Activated naive CD4-positive, alpha-beta T cell treated with anti-CD3 and anti-CD28 coated beads, Interleukin-2, amount 50 U/mL, for 24 hours (primary cell): ENCODE measurements around the gene CASP14.
"Not testable (repeated sequence)": the region's sequence is repeated elsewhere in the genome, so short reads cannot be mapped to it uniquely, and the experiment has no call there.

Experiments
- H3K27ac Mint-ChIP-seq: one replicate; pipeline ENCODE4 v1.8.0; 2021; ENCODE audit warnings: mild to moderate bottlenecking, mixed read lengths
- H3K27me3 Mint-ChIP-seq: one replicate; pipeline ENCODE4 v1.8.0; 2021; ENCODE audit warnings: mixed read lengths
- H3K36me3 Mint-ChIP-seq: one replicate; pipeline ENCODE4 v1.8.0; 2021; ENCODE audit warnings: mixed read lengths
- H3K4me1 Mint-ChIP-seq: one replicate; pipeline ENCODE4 v1.8.0; 2021; ENCODE audit warnings: mixed read lengths
- H3K4me3 Mint-ChIP-seq: one replicate; pipeline ENCODE4 v1.8.0; 2021; ENCODE audit warnings: mild to moderate bottlenecking, mixed read lengths
- H3K9me3 Mint-ChIP-seq: one replicate; pipeline ENCODE4 v1.8.0; 2021; ENCODE audit warnings: mixed read lengths

The CASP14 gene

DNA sequence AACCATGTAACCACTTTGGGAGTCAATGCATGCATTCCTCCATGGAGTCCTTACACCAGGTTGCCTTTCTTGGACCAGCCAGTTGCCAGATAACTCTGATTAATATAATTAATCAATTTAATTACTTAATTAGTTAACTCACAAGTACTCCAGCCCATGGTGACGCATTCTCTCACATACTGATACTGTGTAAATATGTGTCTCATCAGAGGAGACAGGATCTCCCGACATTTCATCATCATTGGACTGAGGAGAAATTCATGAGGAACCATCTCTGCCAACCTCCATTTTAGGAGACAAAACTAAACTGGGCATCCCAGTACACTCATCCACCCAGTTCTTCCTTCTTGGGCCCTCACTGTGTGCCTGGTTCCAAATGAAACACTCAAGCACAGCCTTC lies 6.5 kb upstream of the CASP14 start:
- Mint-ChIP-seq H3K4me3 (no peak overlapping the region), H3K9me3 (no peaks in the 10 kb centered on the region), H3K4me1 (no peaks in the 10 kb centered on the region), H3K36me3 (no peaks in the 10 kb centered on the region), H3K27me3 (peaks cover 20% of the 10 kb centered on the region), H3K27ac (no peak overlapping the region)

DNA sequence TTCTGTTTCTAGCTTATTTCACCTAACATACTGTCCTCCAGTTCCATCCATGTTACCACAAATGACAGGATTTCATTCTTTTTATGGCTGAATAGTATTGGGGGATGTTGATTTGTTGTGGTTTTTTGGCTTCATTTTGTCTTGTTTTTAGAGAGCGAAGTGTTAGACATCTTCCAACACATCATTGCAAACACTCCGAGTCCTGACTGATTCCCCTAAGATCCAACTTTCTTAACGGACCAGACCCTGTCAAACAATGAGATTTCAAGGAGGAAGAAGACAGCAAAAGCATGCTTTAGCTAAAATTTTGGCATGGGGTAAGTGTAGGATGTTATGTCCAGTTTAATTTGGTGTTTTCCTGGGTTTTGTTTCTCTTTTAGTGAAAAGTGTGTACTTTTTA lies 3.8 kb upstream of the CASP14 start:
- no peaks in the 10 kb centered on the region for H3K4me1 Mint-ChIP-seq
- H3K9me3 Mint-ChIP-seq = no peaks in the 10 kb centered on the region
- H3K27ac Mint-ChIP-seq = no peak overlapping the region
- H3K4me3 Mint-ChIP-seq = no peak overlapping the region
- H3K27me3 Mint-ChIP-seq = peaks cover 21% of the 10 kb centered on the region
- no peaks in the 10 kb centered on the region for H3K36me3 Mint-ChIP-seq

DNA sequence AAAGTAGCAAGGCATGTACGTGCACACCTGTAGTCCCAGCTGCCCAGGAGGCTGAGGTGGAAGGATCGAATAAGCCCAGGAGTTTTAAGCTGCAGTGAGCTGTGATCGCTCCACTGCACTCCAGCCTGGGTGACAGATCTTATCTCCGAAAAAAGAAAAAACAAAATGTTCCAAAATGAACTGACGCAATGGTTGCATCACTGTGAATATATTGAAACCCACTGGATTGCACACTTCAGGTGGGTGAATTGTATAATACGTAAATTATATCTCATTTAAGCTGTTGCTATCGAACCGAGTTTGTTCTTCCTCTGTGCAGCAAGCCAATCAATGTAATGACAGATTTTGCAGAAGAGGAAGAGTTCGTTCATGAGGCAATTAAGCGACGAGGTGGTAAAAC lies 1.6 kb upstream of the CASP14 start:
- Mint-ChIP-seq H3K27me3 (peaks cover 26% of the 10 kb centered on the region), H3K36me3 (no peaks in the 10 kb centered on the region), H3K9me3 (no peaks in the 10 kb centered on the region), H3K4me3 (no peak overlapping the region), H3K27ac (no peak overlapping the region), H3K4me1 (no peaks in the 10 kb centered on the region)

DNA sequence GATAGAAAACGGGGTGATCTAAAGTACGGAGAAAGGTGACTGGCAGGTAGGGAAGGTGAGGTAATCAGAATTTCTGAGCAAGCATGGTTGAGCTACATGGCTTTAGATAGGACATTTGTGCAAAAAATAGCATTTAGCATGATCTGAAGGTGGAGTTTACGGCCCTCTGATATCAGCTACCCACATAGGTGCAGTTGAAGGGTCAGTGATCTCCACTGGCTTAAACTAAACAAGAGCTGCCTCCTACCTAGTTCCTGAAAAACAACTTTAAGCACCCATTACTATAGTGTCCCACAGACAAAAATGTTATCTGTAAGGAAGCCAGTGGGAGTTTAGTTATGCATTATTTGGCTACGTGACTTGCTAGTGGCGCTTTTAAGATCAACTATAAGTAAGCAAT lies 1.2 kb upstream of the CASP14 start:
- H3K9me3 Mint-ChIP-seq = no peaks in the 10 kb centered on the region
- no peak overlapping the region for H3K27ac Mint-ChIP-seq
- peaks cover 26% of the 10 kb centered on the region for H3K27me3 Mint-ChIP-seq
- H3K4me3 Mint-ChIP-seq = no peak overlapping the region
- no peaks in the 10 kb centered on the region for H3K36me3 Mint-ChIP-seq
- H3K4me1 Mint-ChIP-seq = no peaks in the 10 kb centered on the region

DNA sequence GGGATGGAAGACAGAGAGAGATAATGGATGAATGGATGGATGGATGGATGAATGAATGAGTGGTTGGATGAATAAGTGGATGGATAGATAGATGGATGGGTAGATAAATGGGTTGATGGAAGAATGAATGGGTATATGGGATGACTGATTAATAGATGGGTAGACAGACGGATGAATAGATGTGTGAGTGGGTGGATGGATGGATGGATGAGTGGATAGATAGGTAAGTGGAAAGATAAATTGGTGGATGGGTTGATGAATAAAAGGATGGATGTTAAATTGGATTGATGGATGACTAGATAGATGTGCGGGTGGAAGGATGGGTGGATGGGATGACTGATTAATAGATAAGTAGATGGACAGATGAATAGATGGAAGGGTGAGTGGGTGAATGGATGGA lies 1.4 kb downstream of the CASP14 start:
- Mint-ChIP-seq H3K36me3 (no peaks in the 10 kb centered on the region), H3K27ac (no peak overlapping the region), H3K27me3 (peaks cover 23% of the 10 kb centered on the region), H3K4me1 (no peaks in the 10 kb centered on the region), H3K4me3 (no peak overlapping the region), H3K9me3 (no peaks in the 10 kb centered on the region)

DNA sequence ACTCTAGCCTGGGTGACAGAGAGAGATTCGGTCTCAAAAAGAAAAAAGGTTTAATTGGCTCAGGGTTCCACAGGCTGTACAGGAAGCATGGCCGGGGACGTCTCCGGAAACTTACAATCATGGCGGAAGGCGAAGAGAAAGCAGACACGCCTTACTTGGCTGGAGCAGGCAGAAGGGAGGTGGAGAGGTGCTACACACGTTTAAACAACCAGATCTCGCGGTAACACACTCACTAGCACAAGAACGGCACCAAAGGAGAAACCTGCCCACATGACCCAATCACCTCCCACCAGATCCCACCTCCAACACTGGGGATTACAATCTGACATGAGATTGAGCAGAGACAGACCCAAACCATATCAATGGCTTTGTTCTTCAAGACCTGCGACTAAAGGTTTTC lies 12.8 kb downstream of the CASP14 start:
- peaks cover 24% of the 10 kb centered on the region for H3K27me3 Mint-ChIP-seq
- H3K36me3 Mint-ChIP-seq = no peaks in the 10 kb centered on the region
- H3K4me1 Mint-ChIP-seq = no peaks in the 10 kb centered on the region
- H3K4me3 Mint-ChIP-seq = no peak overlapping the region
- H3K27ac Mint-ChIP-seq = no peak overlapping the region
- H3K9me3 Mint-ChIP-seq = peaks cover 6% of the 10 kb centered on the region

DNA sequence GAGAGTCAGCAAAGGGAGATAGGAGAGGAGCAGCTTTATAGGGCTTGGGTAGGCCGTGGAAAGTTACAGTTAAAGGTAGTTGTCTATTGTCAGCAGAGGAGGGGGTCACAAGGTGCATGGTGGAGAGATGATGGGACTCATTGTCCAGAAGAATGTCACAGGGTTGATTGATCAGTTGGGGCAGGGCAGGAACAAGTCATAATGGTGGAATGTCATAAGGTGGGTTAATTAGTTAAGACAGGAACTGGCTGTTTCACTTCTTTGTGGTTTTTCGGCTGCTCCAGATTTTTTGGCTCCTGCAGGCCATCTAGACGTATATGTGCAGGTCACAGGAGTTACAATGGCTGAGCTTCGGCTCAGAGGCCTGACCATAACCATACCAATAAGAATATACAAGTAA lies 21.1 kb downstream of the CASP14 start:
- not testable (repeated sequence) for H3K36me3 Mint-ChIP-seq, H3K27ac Mint-ChIP-seq, H3K9me3 Mint-ChIP-seq, H3K27me3 Mint-ChIP-seq, H3K4me1 Mint-ChIP-seq, H3K4me3 Mint-ChIP-seq

DNA sequence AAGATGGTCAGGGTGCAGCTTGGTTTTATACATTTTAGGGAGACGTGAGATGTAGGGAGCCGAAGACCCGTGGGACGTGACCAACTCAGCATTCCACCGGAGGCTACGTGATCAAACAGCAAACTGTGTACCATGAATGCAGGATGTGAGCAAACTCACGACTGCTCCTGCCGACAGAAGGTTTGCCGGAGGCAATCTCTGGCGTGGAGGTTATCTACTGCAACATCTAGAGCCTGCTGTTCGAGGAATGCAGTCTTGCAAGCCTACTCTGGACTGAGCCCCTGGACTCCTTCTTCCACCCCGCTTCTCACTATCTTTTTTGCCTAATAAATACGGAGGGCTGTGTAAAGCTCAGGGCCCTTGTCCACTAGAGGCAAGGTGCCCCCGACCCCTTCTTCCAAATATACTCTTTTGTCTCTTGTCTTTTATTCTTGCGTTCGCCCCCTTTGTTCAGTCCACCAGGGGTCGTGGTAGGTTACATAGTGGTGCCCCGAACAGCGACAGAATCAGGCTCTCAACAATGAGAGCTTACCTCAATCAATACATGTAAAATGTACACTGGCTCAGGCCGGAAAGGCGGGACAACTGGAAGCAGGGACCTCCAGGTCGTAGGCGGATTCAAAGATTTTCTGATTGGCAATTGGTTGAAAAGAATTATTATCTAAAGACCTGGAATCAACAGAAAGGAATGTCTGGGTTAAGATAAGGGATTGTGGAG lies 23.8 kb downstream of the CASP14 start:
- Mint-ChIP-seq H3K27me3 (no peaks in the 10 kb centered on the region), H3K4me1 (no peaks in the 10 kb centered on the region), H3K4me3 (no peak overlapping the region), H3K27ac (no peak overlapping the region), H3K36me3 (no peaks in the 10 kb centered on the region), H3K9me3 (no peaks in the 10 kb centered on the region)

DNA sequence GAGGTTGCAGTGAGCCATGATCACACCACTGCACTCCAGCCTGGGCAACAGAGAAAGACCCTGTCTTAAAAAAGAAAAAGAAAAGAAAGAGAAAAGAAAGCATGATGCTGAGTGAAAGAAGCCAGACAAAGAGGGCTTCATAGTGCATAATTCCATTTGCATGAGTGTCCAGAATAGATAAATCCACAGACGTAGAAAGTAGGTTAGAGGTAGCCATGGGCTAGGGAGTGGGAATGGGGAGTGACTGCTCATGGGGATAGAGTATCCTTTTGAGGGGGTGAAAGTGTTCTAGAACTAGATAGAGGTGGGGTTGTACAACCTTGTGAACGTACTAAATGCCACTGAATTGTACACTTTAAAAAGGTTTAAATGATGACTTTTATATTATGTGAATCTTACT lies 25.1 kb downstream of the CASP14 start:
- Mint-ChIP-seq H3K4me3 (no peak overlapping the region), H3K27ac (no peak overlapping the region), H3K36me3 (no peaks in the 10 kb centered on the region), H3K4me1 (no peaks in the 10 kb centered on the region), H3K9me3 (no peaks in the 10 kb centered on the region), H3K27me3 (peaks cover 2% of the 10 kb centered on the region)

DNA sequence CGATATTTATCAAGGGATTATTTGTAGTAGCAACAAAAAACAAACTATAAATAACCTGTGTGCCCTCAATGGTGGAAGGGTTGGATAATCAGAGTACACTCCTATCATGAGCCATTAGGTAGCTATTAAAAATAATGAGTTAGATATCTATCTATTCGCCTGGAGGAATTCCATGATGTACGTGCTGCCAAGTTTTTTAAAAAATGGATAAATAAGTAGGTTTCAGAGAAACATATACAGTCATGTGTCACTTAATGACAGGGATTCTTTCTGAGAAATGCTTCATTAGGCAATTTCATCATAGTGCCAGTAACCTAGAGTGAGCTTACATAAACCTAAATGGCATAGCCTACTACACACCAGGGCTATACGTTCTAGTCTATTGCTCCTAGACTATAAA lies 26.5 kb downstream of the CASP14 start:
- H3K9me3 Mint-ChIP-seq = no peaks in the 10 kb centered on the region
- no peak overlapping the region for H3K4me3 Mint-ChIP-seq
- no peaks in the 10 kb centered on the region for H3K4me1 Mint-ChIP-seq
- H3K27ac Mint-ChIP-seq = no peak overlapping the region
- H3K27me3 Mint-ChIP-seq = peaks cover 2% of the 10 kb centered on the region
- H3K36me3 Mint-ChIP-seq = no peaks in the 10 kb centered on the region

DNA sequence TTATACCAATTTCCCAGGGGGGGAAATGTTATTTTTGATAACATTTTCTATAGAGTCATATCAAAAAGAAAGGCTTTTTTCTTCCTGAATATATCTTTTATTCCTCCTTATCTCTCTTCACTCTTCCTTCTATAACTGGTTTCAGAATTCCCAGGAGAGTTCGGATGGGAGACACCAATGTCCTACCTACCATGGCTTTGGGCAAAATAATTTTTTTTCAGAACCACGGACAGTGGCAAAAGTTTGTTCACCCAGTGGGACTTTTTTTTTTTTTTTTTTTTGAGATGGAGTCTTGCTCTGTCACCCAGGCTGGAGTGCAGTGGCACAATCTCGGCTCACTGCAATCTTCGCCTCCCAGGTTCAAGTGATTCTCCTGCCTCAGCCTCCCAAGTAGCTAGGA lies 30.7 kb downstream of the CASP14 start:
- not testable (repeated sequence) for H3K27ac Mint-ChIP-seq, H3K9me3 Mint-ChIP-seq, H3K4me1 Mint-ChIP-seq, H3K36me3 Mint-ChIP-seq, H3K4me3 Mint-ChIP-seq
- H3K27me3 Mint-ChIP-seq = peaks cover 14% of the 10 kb centered on the region

DNA sequence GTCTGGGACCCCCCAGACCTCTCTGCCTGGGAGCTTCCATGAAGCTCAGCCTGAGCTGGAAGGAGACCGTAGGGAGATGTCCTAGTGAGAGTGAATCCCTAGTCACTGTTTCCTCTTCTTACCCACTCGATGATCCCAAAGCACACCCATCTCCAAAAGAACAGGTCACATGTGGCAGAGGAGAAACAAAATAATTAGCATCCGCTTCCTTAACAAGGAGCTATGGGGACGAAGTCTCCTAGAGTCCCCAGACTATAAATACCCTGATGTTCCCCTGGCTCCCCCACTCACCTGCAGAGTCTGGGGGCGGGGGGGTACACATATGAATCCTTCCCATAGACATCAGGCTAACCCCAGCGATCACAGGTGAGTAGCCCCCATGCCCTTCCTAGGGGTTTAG lies 32.6 kb downstream of the CASP14 start, which contains the start of gene OR1I1:
TSS of gene OR1I1 (plus strand) at position 301 of the 400 bp plus-strand sequence. CDS start 4,855 bp downstream, outside the sequence.
- no peaks in the 10 kb centered on the region for H3K36me3 Mint-ChIP-seq
- H3K9me3 Mint-ChIP-seq = no peaks in the 10 kb centered on the region
- no peak within 1 kb of the TSS for H3K4me3 Mint-ChIP-seq
- H3K27ac Mint-ChIP-seq = no peak within 1 kb of the TSS
- peaks cover 19% of the 10 kb centered on the region for H3K27me3 Mint-ChIP-seq
- no peaks in the 10 kb centered on the region for H3K4me1 Mint-ChIP-seq

DNA sequence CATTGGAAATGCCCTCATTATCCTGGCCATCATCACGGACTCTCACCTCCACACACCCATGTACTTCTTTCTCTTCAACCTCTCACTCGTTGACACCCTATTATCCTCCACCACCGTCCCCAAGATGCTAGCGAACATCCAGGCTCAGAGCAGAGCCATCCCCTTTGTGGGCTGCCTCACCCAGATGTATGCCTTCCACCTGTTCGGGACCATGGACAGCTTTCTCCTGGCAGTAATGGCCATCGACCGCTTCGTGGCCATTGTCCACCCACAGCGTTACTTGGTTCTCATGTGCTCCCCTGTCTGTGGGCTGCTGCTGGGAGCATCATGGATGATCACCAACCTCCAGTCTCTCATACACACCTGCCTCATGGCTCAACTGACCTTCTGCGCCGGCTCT lies 37.9 kb downstream of the CASP14 start:
- Mint-ChIP-seq H3K9me3 (no peaks in the 10 kb centered on the region), H3K4me3 (no peak overlapping the region), H3K36me3 (no peaks in the 10 kb centered on the region), H3K27ac (no peak overlapping the region), H3K27me3 (peaks cover 16% of the 10 kb centered on the region), H3K4me1 (peaks cover 2% of the 10 kb centered on the region)

DNA sequence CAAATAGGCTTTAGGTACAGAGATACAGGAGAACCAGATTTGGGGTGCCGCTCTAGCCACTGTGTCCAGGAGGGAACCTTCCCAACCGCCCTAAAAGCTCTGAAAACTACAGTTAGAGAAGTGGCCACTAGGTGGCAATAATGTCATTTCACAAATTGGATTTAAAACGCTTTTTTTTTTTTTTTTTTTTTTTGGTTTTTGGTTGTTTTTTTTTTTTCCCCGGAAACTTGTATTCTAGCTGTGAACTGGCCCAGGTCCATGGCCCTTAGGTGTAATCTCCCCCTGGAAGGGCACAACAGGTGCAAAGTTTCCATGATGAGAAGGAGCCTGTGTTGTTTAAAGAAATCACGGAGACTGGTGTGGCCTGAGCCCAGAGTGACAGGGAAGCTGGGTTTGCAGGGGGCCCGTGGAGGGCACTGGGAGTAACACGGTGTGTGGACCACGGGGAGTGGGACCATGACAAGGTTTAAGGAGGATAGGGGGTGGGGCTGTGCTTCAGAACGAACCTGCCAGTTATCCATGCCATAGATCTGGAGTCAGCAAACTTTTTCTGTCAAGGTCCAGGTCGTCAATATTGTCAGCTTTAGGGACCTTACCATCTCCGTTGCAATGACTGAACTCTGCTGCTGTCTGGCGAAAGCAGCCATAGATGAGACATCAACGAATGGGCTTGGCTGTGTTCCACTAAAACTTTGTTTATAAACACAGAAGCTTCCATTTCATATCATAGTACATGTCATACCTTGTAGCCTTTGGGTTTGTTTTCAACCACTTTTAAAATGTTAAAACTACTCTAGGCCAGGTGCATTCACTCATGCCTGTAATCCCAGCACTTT lies 42.9 kb downstream of the CASP14 start:
- H3K9me3 Mint-ChIP-seq = no peaks in the 10 kb centered on the region
- no peak overlapping the region for H3K27ac Mint-ChIP-seq
- no peaks in the 10 kb centered on the region for H3K36me3 Mint-ChIP-seq

DNA sequence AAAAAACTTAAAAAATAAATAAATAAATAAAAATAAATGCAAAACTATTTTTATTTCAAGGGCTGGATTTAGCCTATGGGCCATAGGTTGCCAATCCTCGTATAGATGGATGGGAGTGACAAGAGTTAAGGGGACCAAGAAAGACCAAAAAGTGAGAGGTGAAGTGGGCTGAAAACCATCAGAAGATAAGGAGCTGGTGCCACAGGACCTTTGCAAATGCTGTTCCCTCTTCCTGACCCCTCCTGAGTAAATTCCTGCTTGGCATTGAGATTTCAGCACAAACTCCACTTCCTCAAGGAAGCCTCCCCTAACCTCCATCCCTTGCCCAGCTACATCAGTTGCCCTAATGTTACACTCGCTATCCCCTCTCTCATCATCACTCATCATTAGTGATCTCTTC lies 43.7 kb downstream of the CASP14 start:
- H3K4me3 Mint-ChIP-seq = no peak overlapping the region
- peaks cover 6% of the 10 kb centered on the region for H3K4me1 Mint-ChIP-seq
- no peaks in the 10 kb centered on the region for H3K9me3 Mint-ChIP-seq

More for the DNA sequence above, 42.9 kb downstream of the CASP14 start:
- Mint-ChIP-seq H3K4me1 (peaks cover 6% of the 10 kb centered on the region), H3K4me3 (no peak overlapping the region), H3K27me3 (peaks cover 4% of the 10 kb centered on the region)

DNA sequence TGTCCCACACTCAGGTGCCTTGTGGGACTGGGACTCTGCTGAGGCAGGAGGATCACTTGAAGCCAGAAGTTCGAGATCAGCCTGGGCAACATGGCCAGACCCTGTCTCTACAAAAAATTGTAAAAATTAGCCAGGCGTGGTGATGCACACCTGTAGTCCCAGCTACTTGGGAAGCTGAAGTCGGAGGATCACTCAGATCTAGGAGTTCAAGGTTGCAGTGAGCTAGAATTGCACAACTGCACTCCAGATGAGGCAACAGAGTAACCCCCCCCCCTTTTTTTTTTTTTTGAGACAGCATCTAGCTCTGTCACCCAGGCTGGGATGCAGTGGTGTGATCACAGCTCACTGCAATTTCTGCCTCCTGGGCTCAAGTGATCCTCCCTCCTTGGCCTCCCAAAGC lies 46.9 kb downstream of the CASP14 start:
- H3K9me3 Mint-ChIP-seq = no peaks in the 10 kb centered on the region
- no peaks in the 10 kb centered on the region for H3K27me3 Mint-ChIP-seq
- H3K27ac Mint-ChIP-seq = no peak overlapping the region
- peaks cover 6% of the 10 kb centered on the region for H3K4me1 Mint-ChIP-seq
- H3K36me3 Mint-ChIP-seq = no peaks in the 10 kb centered on the region
- no peak overlapping the region for H3K4me3 Mint-ChIP-seq

More for the DNA sequence above, 43.7 kb downstream of the CASP14 start:
- Mint-ChIP-seq H3K36me3 (no peaks in the 10 kb centered on the region), H3K27ac (no peak overlapping the region), H3K27me3 (no peaks in the 10 kb centered on the region)
